Measurements from ENCODE around the gene SH2D3C. TPM values are rescaled to one million over a fixed set of nuclear protein-coding genes. Genes with fewer than 3 reads are reported as not detected.
"Not testable (repeated sequence)": the region's sequence is repeated elsewhere in the genome, so short reads cannot be mapped to it uniquely, and the experiment has no call there.

SH2D3C gene
- polyA plus RNA-seq, 1 experiment: 0.04 TPM

DNA sequence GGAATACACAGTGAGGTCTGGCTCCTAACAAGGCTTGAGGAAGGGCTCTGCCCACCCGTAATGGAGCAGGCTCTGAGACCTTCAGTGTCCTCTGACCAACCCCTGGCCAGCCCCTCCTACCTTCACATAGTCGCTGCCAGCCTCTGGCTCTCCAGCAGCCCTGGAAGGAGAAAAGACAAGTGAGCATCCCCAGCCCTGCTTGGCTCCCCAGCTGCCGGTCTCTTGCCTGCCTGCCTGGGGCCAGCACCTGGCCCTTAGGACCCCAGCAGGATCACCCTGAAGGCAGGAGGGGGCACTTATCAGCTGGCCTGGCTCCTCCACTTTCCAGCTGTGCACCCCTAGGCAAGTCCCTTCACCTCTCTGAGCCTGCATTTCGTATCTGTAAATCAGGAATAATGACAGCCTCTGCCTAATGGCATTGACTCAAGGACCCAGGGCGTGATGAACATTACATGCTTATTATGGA lies 16.9 kb downstream of the SH2D3C start:
- Histone ChIP-seq H3K36me3 (ENCODE audit: control insufficient read depth, insufficient read depth, low read length) (no peaks in the 10 kb centered on the region), H3K4me3 (ENCODE audit: low read depth, low read length) (no peak overlapping the region), H3K27me3 (ENCODE audit: control insufficient read depth, insufficient read depth, low read length) (peaks cover 11% of the 10 kb centered on the region)
- TF ChIP-seq, protein P1, sequence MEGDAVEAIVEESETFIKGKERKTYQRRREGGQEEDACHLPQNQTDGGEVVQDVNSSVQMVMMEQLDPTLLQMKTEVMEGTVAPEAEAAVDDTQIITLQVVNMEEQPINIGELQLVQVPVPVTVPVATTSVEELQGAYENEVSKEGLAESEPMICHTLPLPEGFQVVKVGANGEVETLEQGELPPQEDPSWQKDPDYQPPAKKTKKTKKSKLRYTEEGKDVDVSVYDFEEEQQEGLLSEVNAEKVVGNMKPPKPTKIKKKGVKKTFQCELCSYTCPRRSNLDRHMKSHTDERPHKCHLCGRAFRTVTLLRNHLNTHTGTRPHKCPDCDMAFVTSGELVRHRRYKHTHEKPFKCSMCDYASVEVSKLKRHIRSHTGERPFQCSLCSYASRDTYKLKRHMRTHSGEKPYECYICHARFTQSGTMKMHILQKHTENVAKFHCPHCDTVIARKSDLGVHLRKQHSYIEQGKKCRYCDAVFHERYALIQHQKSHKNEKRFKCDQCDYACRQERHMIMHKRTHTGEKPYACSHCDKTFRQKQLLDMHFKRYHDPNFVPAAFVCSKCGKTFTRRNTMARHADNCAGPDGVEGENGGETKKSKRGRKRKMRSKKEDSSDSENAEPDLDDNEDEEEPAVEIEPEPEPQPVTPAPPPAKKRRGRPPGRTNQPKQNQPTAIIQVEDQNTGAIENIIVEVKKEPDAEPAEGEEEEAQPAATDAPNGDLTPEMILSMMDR (IDR thresholded peaks at IDR 0.05; ENCODE audit: insufficient read depth, low read depth, low read length): no peak
- CTCF ChIA-PET: interaction anchor here (2.2 kb wide), 1 partner anchor 27 kb away, joined by 6 read pairs; the partner anchor contains the start of gene TOR2A
- no peak for DNase-seq (ENCODE audit: low read depth)
- POLR2A ChIA-PET: no interaction called here

DNA sequence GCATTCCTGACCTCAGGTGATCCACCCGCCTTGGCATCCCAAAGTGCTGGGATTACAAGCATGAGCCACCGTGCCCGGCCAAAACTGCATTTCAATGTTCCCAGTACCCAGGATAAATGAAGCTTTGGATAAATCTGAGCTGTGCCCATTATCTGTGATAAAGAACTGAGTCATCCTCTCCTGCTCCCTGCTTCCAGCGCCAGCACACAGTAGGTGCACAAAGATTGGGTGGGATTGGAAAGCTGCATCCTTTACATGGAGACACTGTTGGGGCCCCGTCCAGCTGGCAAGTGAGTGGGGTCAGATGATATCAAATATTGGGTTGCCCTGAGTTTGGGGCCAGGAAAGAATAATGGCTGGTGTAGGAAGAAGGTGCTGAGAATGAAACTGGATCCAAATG lies 17.4 kb downstream of the SH2D3C start:
- CTCF ChIA-PET: interaction anchor here (2.2 kb wide), 1 partner anchor 26 kb away, joined by 6 read pairs; the partner anchor contains the start of gene TOR2A
- Histone ChIP-seq H3K27me3 (ENCODE audit: control insufficient read depth, insufficient read depth, low read length) (peaks cover 12% of the 10 kb centered on the region), H3K4me3 (ENCODE audit: low read depth, low read length) (no peak overlapping the region), H3K36me3 (ENCODE audit: control insufficient read depth, insufficient read depth, low read length) (no peaks in the 10 kb centered on the region)
- TF ChIP-seq, protein P1 (IDR thresholded peaks at IDR 0.05; ENCODE audit: insufficient read depth, low read depth, low read length): no peak
- no peak for DNase-seq (ENCODE audit: low read depth)
- POLR2A ChIA-PET: no interaction called here

DNA sequence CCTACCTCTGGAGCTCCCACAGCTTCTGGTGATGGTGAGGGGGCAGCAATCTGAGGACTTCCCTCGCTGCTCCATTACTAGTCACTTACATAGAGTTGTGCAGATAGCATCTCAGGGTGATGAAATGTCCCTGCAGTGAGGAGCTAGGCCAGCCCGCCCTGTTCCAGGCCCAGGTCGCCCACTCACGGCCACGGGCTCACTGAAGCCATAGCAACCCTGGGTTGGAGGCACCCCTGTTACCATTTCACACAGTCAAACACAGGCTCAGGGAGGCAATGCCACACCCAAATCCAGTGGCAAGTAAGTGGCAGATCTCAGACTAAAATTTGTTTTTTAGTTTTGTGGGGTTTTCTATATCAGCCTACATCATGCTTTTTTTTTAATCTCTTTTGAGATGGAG lies 19.6 kb downstream of the SH2D3C start:
- ChIA-PET CTCF (interaction anchor here (1.1 to 2.3 kb wide), 3 partner anchors 8 to 24 kb away, joined by 3 to 6 read pairs (median 5); partner anchors contain the start of gene TOR2A), POLR2A (no interaction called here)

DNA sequence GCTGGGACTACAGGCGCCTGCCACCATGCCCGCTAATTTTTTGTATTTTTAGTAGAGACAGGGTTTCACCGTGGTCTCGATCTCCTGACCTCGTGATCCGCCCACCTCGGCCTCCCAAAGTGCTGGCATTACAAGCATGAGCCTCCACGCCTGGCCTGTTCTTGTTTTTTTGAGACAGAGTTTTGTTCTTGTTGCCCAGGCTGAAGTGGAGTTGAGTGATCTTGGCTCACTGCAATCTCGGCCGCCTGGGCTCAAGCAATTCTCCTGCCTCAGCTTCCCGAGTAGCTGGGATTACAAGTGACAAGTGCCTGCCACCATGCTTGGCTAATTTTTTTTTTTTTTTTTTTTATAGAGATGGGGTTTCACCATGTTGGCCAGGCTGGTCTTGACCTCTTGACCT lies 21.7 kb downstream of the SH2D3C start:
- DNase-seq (ENCODE audit: low read depth); POLR2A ChIA-PET; H3K4me3 ChIP-seq (ENCODE audit: low read depth, low read length); H3K36me3 ChIP-seq (ENCODE audit: control insufficient read depth, insufficient read depth, low read length): not testable (repeated sequence)
- H3K27me3 ChIP-seq (ENCODE audit: control insufficient read depth, insufficient read depth, low read length): peaks cover 26% of the 10 kb centered on the region
- CTCF ChIA-PET: interaction anchor here (1.2 to 1.5 kb wide), 3 partner anchors 9 to 164 kb away, joined by 3 to 5 read pairs (median 3); no protein-coding TSS in a partner anchor

More for the DNA sequence above, 19.6 kb downstream of the SH2D3C start:
- Histone ChIP-seq H3K27me3 (ENCODE audit: control insufficient read depth, insufficient read depth, low read length) (peaks cover 24% of the 10 kb centered on the region), H3K36me3 (ENCODE audit: control insufficient read depth, insufficient read depth, low read length) (no peaks in the 10 kb centered on the region), H3K4me3 (ENCODE audit: low read depth, low read length) (no peak overlapping the region)
- no peak for DNase-seq (ENCODE audit: low read depth)
- TF ChIP-seq, protein P1 (IDR thresholded peaks at IDR 0.05; ENCODE audit: insufficient read depth, low read depth, low read length): no peak

DNA sequence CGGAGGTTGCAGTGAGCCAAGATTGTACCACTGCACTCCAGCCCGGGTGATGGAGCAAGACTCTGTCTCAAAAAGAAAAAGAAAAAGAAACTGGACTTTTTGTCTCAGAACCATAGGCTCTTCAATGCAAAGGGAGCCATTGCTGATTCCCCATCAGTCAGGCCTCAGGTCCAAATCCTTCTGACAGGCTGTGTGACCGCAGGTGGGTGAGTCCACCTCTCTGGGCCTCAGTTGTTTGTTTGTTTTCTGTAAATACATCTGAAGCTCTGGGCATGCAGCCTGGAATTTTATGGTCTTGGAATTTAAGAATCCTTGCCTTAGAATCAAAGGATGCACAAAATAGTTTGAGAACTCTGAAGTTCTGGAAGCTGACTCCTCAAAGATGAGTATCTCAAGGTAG lies 22.2 kb downstream of the SH2D3C start:
- no peaks in the 10 kb centered on the region for H3K36me3 ChIP-seq (ENCODE audit: control insufficient read depth, insufficient read depth, low read length)
- H3K27me3 ChIP-seq (ENCODE audit: control insufficient read depth, insufficient read depth, low read length): peaks cover 26% of the 10 kb centered on the region
- POLR2A ChIA-PET: no interaction called here
- CTCF ChIA-PET: interaction anchor here (1.0 to 1.2 kb wide), 2 partner anchors 10 to 28 kb away, joined by 3 read pairs; no protein-coding TSS in a partner anchor
- no peak for DNase-seq (ENCODE audit: low read depth)
- TF ChIP-seq, protein P1 (IDR thresholded peaks at IDR 0.05; ENCODE audit: insufficient read depth, low read depth, low read length): no peak
- no peak overlapping the region for H3K4me3 ChIP-seq (ENCODE audit: low read depth, low read length)
